ENCODE measurements around the gene ATXN1.

DNA sequence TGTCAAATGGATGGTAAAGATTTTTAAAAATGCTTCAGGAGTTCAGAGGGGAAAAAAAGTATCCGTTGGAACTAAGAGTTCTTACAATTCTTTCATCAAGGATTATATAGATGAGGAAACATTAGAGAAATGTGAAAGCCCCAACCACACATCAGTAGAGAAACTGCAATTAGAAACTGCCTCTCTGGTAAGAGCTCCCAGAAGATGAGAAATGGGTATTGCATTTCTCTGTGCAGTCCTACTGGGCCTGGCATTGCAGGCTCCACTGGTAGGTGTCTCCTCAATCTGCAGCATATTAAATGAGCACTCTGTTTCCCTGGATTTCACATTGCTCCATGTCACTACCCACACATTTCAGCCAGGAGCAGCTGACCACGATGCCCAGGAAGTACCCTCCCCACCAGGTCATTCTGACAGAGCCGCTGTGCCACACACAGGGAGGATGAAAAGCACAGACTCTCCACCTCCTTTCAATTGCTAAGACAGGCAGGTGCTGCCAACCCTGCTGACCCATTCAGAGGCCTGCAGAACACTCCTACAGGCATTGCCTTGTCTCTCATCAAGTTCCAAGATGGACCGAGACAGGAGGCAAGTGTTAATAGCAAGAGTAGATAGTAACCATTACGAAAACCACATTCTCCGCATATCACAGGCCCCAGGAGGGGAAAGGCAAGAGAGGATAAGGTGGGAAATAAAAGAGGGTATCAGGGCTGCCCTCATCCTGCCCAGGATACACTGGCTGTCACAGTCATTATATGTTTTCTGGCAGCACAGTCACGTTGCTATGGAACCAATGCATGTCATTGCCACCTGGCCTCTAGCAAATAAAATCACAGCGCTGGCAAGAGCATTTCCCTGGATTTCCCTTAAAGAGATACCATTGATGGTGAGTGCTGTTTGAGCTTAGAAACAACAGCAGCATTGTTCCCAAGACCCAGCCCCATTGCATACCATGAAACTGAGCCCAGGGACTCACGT, 241.7 kb downstream of the ATXN1 start:
- TF ChIP-seq TCF12 (IDR thresholded peaks at IDR 0.05) (no peak), RAD21 (IDR thresholded peaks at IDR 0.05; ENCODE audit: low read length) (no peak), GABPA (IDR thresholded peaks at IDR 0.05; ENCODE audit: low read depth) (no peak), ELF1 (IDR thresholded peaks at IDR 0.05) (no peak), POLR2AphosphoS5 (IDR thresholded peaks at IDR 0.05; ENCODE audit: low read depth, low read length) (no peak), SIN3A (IDR thresholded peaks at IDR 0.05; ENCODE audit: borderline replicate concordance, low read depth, low read length) (no peak), CHD2 (IDR thresholded peaks at IDR 0.05; ENCODE audit: low read length, partially characterized antibody) (no peak), EP300 (IDR thresholded peaks at IDR 0.05; ENCODE audit: borderline replicate concordance in 1 of 2, low read depth in 1 of 2, low read length in 1 of 2) (no peak), MXI1 (IDR thresholded peaks at IDR 0.05; ENCODE audit: low read depth, low read length) (no peak)
- TF ChIP-seq, protein P1, sequence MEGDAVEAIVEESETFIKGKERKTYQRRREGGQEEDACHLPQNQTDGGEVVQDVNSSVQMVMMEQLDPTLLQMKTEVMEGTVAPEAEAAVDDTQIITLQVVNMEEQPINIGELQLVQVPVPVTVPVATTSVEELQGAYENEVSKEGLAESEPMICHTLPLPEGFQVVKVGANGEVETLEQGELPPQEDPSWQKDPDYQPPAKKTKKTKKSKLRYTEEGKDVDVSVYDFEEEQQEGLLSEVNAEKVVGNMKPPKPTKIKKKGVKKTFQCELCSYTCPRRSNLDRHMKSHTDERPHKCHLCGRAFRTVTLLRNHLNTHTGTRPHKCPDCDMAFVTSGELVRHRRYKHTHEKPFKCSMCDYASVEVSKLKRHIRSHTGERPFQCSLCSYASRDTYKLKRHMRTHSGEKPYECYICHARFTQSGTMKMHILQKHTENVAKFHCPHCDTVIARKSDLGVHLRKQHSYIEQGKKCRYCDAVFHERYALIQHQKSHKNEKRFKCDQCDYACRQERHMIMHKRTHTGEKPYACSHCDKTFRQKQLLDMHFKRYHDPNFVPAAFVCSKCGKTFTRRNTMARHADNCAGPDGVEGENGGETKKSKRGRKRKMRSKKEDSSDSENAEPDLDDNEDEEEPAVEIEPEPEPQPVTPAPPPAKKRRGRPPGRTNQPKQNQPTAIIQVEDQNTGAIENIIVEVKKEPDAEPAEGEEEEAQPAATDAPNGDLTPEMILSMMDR (IDR thresholded peaks at IDR 0.05) = no peak
- TF ChIP-seq, protein P2, sequence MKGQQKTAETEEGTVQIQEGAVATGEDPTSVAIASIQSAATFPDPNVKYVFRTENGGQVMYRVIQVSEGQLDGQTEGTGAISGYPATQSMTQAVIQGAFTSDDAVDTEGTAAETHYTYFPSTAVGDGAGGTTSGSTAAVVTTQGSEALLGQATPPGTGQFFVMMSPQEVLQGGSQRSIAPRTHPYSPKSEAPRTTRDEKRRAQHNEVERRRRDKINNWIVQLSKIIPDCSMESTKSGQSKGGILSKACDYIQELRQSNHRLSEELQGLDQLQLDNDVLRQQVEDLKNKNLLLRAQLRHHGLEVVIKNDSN (IDR thresholded peaks at IDR 0.05; ENCODE audit: borderline replicate concordance, low read depth) = no peak
- TF ChIP-seq, protein P3, sequence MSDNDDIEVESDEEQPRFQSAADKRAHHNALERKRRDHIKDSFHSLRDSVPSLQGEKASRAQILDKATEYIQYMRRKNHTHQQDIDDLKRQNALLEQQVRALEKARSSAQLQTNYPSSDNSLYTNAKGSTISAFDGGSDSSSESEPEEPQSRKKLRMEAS (IDR thresholded peaks at IDR 0.05; ENCODE audit: low read depth) = no peak
- TF ChIP-seq, protein P4, sequence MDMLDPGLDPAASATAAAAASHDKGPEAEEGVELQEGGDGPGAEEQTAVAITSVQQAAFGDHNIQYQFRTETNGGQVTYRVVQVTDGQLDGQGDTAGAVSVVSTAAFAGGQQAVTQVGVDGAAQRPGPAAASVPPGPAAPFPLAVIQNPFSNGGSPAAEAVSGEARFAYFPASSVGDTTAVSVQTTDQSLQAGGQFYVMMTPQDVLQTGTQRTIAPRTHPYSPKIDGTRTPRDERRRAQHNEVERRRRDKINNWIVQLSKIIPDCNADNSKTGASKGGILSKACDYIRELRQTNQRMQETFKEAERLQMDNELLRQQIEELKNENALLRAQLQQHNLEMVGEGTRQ (IDR thresholded peaks at IDR 0.05; ENCODE audit: borderline replicate concordance, low read depth, low read length) = no peak

All from SK-N-SH (cell line).